OCI-LY3 (cell line): ENCODE results near the gene SAE1.
"Not testable (repeated sequence)": the region's sequence is repeated elsewhere in the genome, so short reads cannot be mapped to it uniquely, and the experiment has no call there.

ENCODE experiments used
- H2AFZ ChIP-seq: fragments of 200-600, 300-600 bp; shearing (Covaris generic); 2 replicates; pipeline ENCODE4 v1.6.0; 2014; ENCODE audit warnings: antibody characterized with exemption, low read depth, low read length
- H3K27ac ChIP-seq: fragments of 200-600, 300-600 bp; sonication (generic); 2 replicates; pipeline ENCODE4 v1.5.1; 2014; ENCODE audit warnings: mild to moderate bottlenecking, low read length, moderate library complexity, mixed read lengths
- H3K27me3 ChIP-seq: fragments of 200-600, 300-600 bp; sonication (generic); 2 replicates; pipeline ENCODE4 v1.6.1; 2014; ENCODE audit warnings: low read depth, low read length, mixed read lengths
- H3K36me3 ChIP-seq: fragments of 200-600, 300-600 bp; sonication (generic); replicated peaks from 2 replicates; pipeline ENCODE3; 2014; ENCODE audit warnings: low read depth, low read length, mixed read lengths
- H3K4me1 ChIP-seq: fragments of 300-600, 200-600 bp; sonication (generic); 2 replicates; pipeline ENCODE4 v1.6.1; 2014; ENCODE audit warnings: low read length, mixed read lengths
- H3K4me2 ChIP-seq: fragments of 200-600, 300-600 bp; sonication (generic); 2 replicates; pipeline ENCODE4 v1.6.1; 2014; ENCODE audit warnings: low read length, mixed read lengths
- H3K4me3 ChIP-seq: fragments of 300-600, 200-600 bp; sonication (generic); 2 replicates; pipeline ENCODE4 v1.5.1; 2014; ENCODE audit warnings: antibody characterized with exemption, mild to moderate bottlenecking, low read length, moderate library complexity
- H3K79me2 ChIP-seq: fragments of 300-600, 200-600 bp; shearing (Covaris generic); 2 replicates; pipeline ENCODE4 v1.6.1; 2014; ENCODE audit warnings: mild to moderate bottlenecking, low read length, mixed read lengths
- H3K9ac ChIP-seq: fragments of 300-600, 200-600 bp; shearing (Covaris generic); 2 replicates; pipeline ENCODE4 v1.6.0; 2014; ENCODE audit warnings: mild to moderate bottlenecking, low read length, moderate library complexity
- H3K9me3 ChIP-seq: fragments of 200-600, 300-600 bp; shearing (Covaris generic); 2 replicates; pipeline ENCODE4 v1.6.1; 2014; ENCODE audit warnings: low read length, mixed read lengths; ENCODE audit not compliant: insufficient read depth
- H4K20me1 ChIP-seq: fragments of 200-600, 300-600 bp; sonication (generic); 2 replicates; pipeline ENCODE4 v1.6.1; 2016; ENCODE audit warnings: low read length, mixed read lengths; ENCODE audit not compliant: insufficient read depth
- EZH2phosphoT487 ChIP-seq: fragments of 200-600 bp; shearing (Covaris generic); IDR thresholded peaks from 2 replicates; pipeline ENCODE4 v1.6.1; 2018; ENCODE audit warnings: antibody characterized with exemption, mixed run types, low read depth
- TF ChIP-seq, protein P1 (sequence below): fragments of 200-600, 300-600 bp; sonication (generic); IDR thresholded peaks from 2 replicates; pipeline ENCODE4 v1.5.1; 2014; ENCODE audit warnings: antibody characterized with exemption, low read length, low read depth

Gene SAE1

DNA sequence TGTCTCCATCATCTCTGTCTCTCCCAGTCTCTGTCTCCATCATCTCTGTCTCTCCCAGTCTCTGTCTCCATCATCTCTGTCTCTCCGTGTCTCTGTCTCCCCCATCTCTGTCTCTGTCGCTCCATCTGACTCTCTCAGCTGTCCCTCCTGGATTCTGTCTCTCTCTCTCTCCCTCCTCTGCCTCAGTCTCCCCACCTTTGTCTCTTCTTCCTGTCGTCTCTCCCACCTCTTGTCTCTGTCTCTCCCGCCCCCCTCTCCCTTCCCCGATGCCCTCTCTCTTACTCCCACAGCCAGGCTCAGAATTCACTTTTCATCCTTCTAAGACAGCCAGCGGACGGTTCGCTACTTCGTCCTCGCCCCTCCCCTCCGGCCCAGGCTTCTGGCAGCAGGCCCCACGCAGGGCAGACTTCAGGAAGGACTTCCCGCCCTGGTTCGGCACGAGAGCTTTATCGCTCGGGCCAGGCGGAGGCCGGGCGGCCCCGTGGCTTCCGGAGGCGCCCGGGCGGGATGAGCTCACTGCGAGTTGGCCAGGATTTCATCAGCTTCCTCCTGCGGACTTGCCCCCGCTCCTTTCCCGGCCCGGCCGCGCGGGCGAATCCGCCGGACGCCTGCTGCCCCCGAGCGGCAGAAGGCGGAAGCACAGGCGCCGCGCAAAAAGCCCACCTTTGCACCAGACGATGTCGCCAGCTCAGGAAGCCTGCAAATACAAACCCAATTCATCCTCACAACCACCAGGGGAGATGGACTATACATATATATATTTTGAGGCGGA is 113.3 kb downstream of the SAE1 start:
- Histone ChIP-seq H3K27me3 (peaks cover 22% of the 10 kb centered on the region), H3K9me3 (no peaks in the 10 kb centered on the region), H2AFZ (peak overlapping the region; percentile 86; the same call in 1 of the 2 replicates), H3K79me2 (no peaks in the 10 kb centered on the region), H3K4me3 (peak overlapping the region; percentile 80), H3K4me1 (peaks cover 34% of the 10 kb centered on the region), H3K4me2 (peak overlapping the region; percentile 91), H3K9ac (peak overlapping the region; percentile 84), H3K36me3 (no peaks in the 10 kb centered on the region), H3K27ac (peak overlapping the region; percentile 34), H4K20me1 (no peaks in the 10 kb centered on the region)
- no peak for TF ChIP-seq EZH2phosphoT487
- TF ChIP-seq, protein P1, sequence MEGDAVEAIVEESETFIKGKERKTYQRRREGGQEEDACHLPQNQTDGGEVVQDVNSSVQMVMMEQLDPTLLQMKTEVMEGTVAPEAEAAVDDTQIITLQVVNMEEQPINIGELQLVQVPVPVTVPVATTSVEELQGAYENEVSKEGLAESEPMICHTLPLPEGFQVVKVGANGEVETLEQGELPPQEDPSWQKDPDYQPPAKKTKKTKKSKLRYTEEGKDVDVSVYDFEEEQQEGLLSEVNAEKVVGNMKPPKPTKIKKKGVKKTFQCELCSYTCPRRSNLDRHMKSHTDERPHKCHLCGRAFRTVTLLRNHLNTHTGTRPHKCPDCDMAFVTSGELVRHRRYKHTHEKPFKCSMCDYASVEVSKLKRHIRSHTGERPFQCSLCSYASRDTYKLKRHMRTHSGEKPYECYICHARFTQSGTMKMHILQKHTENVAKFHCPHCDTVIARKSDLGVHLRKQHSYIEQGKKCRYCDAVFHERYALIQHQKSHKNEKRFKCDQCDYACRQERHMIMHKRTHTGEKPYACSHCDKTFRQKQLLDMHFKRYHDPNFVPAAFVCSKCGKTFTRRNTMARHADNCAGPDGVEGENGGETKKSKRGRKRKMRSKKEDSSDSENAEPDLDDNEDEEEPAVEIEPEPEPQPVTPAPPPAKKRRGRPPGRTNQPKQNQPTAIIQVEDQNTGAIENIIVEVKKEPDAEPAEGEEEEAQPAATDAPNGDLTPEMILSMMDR, result peak; percentile 96

DNA sequence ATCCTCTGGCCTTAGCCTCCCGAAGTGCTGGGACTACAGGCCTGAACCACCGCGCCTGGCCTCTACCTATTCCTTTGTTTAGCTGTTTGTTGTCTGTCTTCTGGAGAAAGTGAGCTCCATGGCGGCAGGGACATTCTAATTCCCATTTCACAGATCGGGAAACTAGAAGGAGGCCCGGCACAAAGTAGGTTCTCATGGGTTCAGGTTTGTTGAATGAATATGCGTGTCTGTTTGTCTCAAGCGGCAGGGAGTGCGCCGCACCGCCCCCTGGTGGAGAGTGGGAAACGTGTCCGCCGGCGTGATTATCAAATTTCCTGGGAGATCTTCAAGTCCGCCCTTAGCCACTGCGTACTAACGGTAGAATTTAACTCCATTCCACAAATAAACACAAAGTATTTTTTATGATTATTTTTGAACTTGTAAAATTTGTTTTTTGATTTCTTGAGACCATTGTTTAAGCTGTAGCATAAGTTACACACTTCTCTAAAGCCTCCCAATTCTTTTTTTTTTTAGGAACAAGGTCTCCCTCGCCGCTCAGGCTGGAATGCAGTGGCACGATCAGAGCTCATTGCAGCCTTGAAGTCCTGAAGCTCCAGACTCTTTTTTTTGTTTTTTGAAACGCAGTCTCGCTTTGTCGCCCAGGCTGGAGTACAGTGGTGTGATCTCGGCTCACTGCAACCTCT is 116.8 kb downstream of the SAE1 start:
- H3K27ac ChIP-seq, result no peak overlapping the region
- H3K9me3 ChIP-seq, result no peaks in the 10 kb centered on the region
- no peaks in the 10 kb centered on the region for H4K20me1 ChIP-seq
- TF ChIP-seq, protein P1, result peak; percentile 97
- TF ChIP-seq EZH2phosphoT487, result no peak
- H3K4me3 ChIP-seq, result no peak overlapping the region
- no peak overlapping the region for H3K4me2 ChIP-seq
- H3K9ac ChIP-seq, result no peak overlapping the region
- no peaks in the 10 kb centered on the region for H3K36me3 ChIP-seq
- H3K27me3 ChIP-seq, result no peaks in the 10 kb centered on the region
- no peak overlapping the region for H2AFZ ChIP-seq
- peaks cover 11% of the 10 kb centered on the region; the same call in 1 of the 2 replicates for H3K4me1 ChIP-seq
- H3K79me2 ChIP-seq, result no peaks in the 10 kb centered on the region

DNA sequence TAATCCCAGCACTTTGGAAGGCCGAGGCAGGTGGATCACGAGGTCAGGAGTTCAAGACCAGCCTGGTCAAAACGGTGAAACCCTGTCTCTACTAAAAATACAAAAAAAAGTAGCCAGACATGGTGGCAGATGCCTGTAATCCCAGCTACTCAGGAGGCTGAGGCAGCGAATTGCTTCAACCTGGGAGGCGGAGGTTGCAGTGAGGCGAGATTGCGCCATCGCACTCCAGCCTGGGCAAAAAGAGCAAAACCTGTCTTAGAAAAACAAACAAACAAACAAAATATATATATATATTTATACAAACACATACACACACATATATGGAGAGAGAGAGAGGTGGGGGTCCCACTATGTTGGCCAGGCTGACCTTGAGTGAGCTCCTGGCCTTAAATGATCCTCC is 122.4 kb downstream of the SAE1 start:
- not testable (repeated sequence) for H4K20me1 ChIP-seq, H3K4me3 ChIP-seq, H3K9ac ChIP-seq, H3K9me3 ChIP-seq, H3K79me2 ChIP-seq, H3K4me2 ChIP-seq, H3K27ac ChIP-seq, H3K36me3 ChIP-seq, H3K27me3 ChIP-seq, H2AFZ ChIP-seq, H3K4me1 ChIP-seq

DNA sequence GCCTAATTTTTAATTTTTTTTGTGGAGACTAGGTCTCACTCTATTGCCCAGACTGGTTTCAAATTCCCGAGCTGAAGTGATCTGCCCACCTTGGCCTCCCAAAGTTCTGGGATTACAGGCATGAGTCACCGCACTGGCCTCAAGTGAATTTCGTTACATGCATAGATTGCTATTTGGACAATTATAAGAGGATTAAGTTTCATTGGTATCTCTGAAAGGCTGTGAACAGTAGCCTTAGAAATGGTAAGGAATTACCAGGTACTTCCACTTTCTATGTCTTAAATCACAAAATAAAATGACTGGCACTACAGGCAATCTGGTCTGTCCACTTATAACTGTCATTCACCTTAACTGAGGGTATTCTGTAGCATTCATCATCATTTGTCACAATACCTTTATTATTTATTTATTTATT is 122.8 kb downstream of the SAE1 start:
- no peaks in the 10 kb centered on the region for H3K27me3 ChIP-seq
- H3K79me2 ChIP-seq, result peaks cover 8% of the 10 kb centered on the region
- H3K9me3 ChIP-seq, result no peaks in the 10 kb centered on the region
- H3K27ac ChIP-seq, result no peak overlapping the region
- H3K36me3 ChIP-seq, result peaks cover 1% of the 10 kb centered on the region
- TF ChIP-seq, protein P1, result no peak
- 0 out of 2 replicates have a peak, but pooled peaks cover 4% of the 10 kb centered on the region for H4K20me1 ChIP-seq
- H3K4me1 ChIP-seq, result peaks cover 8% of the 10 kb centered on the region
- H3K9ac ChIP-seq, result no peak overlapping the region
- no peak overlapping the region for H2AFZ ChIP-seq
- no peak overlapping the region for H3K4me3 ChIP-seq
- H3K4me2 ChIP-seq, result no peak overlapping the region
